Cardiac fibroblast (primary cell): Measurements from ENCODE around the gene OGFR.
A peak's percentile ranks its signal among the peaks of the same experiment; 100 is the strongest.

Experiments
- DNase-seq, 2 donors: peaks; one replicate each; pipeline versions ENCODE4 v3.0.0 to v3.0.0-alpha.2; 2010; ENCODE audit warnings: low read depth in 2 of 2
- H3K4me3 ChIP-seq, 2 donors: replicated peaks in 1 of 2; 1 replicate in 1 of 2; 2 replicates in 1 of 2; pipeline ENCODE4 v1.5.1; 2011; ENCODE audit warnings: low read depth in 2 of 2, low read length in 2 of 2, mild to moderate bottlenecking in 2 of 2, moderate library complexity in 1 of 2
- TF ChIP-seq, protein P1 (sequence below): IDR thresholded peaks from one replicate; pipeline ENCODE4 v1.5.1; 2011; ENCODE audit warnings: low read depth, mild to moderate bottlenecking, low read length, inconsistent platforms

The OGFR gene

DNA sequence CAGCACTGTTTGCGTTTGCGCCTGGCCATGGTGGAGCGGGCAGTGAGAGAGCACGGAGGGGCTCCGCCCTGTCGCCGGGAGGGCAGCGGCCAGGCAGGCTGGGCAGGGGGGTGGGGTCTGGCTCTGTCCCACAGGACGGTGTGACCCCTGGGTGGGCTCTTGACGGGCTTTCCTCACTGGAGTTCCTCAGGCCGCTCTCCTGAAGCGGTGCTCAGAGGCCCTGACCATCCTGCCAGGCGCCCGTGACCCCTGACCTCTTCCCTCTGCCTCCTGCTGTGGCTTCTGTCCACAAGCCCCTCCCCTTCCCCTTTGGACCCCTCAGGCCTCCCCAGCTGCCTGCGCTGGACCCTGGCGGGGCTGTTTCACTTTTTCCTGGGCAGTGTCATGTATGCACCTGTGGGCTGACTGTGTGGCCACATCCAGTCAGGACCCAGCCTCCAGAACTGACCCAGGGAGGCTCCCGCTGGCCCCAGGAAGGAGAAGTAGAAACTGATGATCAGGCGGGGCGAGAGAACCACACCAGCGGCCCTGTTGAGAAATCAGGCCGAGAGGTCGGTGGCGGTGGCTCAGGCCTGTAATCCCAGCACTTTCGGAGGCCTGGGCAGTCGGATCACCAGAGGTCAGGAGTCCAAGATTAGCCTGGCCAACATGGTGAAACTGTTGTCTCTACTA lies 1.2 kb downstream of the OGFR start:
- no peak for DNase-seq
- H3K4me3 ChIP-seq = peak overlapping the region; percentile 72 to 87
- TF ChIP-seq, protein P1, sequence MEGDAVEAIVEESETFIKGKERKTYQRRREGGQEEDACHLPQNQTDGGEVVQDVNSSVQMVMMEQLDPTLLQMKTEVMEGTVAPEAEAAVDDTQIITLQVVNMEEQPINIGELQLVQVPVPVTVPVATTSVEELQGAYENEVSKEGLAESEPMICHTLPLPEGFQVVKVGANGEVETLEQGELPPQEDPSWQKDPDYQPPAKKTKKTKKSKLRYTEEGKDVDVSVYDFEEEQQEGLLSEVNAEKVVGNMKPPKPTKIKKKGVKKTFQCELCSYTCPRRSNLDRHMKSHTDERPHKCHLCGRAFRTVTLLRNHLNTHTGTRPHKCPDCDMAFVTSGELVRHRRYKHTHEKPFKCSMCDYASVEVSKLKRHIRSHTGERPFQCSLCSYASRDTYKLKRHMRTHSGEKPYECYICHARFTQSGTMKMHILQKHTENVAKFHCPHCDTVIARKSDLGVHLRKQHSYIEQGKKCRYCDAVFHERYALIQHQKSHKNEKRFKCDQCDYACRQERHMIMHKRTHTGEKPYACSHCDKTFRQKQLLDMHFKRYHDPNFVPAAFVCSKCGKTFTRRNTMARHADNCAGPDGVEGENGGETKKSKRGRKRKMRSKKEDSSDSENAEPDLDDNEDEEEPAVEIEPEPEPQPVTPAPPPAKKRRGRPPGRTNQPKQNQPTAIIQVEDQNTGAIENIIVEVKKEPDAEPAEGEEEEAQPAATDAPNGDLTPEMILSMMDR = no peak

- TF ChIP-seq, protein P1 = no peak
- H3K4me3 ChIP-seq = peak overlapping the region; percentile 72 to 87
- no peak for DNase-seq
Measured at GRCh38 chr20:62806383-62807050, 1.9 kb downstream of the OGFR start.

DNA sequence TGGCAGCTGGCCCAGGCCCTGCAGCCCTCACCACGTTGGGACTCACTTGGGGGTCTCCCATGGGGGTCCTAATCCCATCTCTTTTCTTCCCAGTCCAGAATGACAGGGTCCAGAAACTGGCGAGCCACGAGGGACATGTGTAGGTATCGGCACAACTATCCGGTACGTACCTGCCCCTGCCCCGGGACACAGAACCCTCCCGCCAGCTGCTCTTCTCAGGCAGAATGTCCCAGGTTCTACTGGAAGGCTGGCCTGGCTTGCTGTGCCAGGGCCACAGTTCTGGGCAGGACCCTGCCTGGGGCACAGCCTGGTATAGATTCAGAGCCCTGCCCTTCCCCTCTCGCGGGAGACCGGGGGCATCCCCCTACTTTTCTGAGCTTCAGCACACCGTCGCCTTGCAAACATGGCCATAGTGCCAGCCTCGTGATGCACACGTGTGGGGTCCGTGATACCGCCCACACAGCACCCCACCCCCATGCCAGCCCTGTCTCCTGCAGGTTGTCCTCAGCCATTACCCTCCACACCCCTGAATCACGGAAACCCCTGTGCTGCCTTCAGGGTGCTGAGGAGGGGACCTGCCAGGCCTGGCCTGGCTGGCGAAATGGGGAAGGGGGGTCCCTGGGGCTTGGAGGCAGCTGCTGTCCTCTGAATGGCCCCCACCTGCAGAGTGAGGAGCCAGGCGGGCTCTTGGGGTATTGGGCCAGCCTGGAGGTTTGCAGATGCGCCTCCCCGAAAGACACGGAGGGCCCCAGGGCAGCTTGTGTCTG lies 3.0 kb downstream of the OGFR start:
- TF ChIP-seq, protein P1 = no peak
- H3K4me3 ChIP-seq = peak overlapping the region in 1 of 2 donors; percentile 3
- DNase-seq = no peak

DNA sequence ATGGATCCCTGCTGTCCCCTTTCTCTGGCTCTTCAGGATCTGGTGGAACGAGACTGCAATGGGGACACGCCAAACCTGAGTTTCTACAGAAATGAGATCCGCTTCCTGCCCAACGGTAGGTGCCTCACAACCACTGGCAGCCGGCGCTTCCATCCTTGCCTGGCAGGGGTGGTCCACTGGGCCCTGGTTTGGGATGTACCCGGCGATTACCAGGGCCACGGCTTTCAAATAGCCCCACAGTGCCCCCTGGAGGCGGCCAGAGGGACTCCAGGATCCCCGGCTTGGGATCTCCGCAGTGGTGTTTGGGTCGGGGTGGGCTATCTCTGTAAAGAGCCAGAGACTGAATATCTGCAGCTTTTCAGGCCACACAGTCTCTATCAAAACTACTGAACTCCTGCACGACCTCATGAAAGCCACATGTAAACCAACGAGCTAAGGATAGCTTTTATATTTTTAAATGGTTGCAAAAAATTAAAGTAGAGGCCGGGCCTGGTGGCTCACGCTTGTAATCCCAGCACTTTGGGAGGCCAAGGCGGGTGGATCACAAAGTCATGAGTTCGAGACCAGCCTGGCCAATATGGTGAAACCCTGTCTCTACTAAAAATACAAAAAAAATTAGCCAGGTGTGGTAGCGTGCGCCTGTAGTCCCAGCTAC lies 3.7 kb downstream of the OGFR start:
- no peak overlapping the region for H3K4me3 ChIP-seq
- DNase-seq = peak; percentile 59 to 66
- TF ChIP-seq, protein P1 = peak; percentile 94

DNA sequence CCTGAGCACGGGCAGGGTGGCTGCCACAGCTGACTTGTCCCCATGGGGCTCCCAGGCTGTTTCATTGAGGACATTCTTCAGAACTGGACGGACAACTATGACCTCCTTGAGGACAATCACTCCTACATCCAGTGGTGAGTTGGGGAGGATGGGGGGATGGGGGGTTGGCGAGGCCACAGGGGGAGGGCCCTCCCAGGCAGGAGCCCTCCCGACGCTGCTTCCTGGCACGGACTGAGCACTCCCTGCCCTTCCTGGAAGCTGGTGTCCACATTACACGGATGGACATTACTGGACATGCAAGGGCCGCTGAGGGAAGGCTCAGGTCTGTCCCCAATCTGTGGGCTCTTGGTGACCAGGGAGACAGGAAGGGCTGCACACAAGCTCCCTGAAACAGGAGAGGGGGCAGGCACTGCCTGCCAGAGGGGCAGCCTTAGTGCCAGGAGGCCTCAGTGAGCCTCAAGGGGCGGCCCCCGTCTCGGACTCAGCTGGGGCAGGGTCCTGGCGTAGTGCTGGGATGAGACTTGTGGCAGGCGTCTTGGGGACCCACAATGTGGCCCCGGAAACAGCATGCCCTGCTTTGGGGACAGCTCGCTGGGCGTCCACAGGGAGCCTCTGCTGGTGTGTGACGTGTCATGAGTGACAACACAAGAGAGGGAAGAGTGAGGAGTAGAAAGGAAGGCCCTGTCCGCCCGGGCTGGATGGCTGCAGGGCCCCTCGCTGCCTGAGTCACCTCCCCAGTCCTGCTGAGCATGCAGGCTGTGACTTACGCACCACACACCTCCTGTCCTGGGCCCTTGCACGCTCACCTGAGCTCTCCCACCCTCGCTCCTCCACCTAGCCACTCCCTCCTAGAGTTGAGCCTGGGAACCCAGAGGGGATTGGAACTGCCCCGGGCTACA lies 5.1 kb downstream of the OGFR start:
- TF ChIP-seq, protein P1 = no peak
- no peak for DNase-seq
- no peak overlapping the region for H3K4me3 ChIP-seq

GRCh38 chr20:62811320-62811719 lies 6.7 kb downstream of the OGFR start:
- no peak overlapping the region for H3K4me3 ChIP-seq
- TF ChIP-seq, protein P1 = no peak

More at GRCh38 chr20:62811320-62811719, 6.7 kb downstream of the OGFR start:
- no peak for DNase-seq
